Measurements from ENCODE around the gene DNAL1.
"Not testable (repeated sequence)": the region's sequence is repeated elsewhere in the genome, so short reads cannot be mapped to it uniquely, and the experiment has no call there.

Gene DNAL1, protein sequence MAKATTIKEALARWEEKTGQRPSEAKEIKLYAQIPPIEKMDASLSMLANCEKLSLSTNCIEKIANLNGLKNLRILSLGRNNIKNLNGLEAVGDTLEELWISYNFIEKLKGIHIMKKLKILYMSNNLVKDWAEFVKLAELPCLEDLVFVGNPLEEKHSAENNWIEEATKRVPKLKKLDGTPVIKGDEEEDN

GRCh38 chr14:73644531-73645247, at the start of gene DNAL1:
TSS of gene DNAL1 (plus strand) at chr14:73644986. CDS start at chr14:73645040, 54 bp downstream.
- peak; percentile 95 for DNase-seq

DNA sequence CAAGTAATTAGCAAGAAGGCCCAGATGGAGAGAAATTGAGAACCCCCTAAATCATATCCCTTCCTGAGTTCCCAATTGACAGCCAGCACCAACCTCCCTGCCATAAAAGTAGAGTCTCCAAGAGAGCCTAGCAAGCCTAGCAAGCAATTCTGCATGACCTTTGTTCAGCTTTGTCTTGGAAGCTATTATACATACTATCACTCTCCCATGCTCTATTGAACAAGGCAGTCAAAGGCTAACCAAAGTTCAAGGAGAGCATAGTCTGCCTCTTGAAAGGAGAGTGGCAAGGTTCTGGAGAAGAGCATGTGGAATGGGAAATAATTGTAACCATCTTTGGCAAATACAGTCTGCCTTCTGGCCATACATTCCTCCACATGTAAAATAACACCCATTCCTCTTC, 45.3 kb upstream of the DNAL1 start:
- no peak for DNase-seq

GRCh38 chr14:73602994-73603393, 41.8 kb upstream of the DNAL1 start:
- no peak for DNase-seq

DNA sequence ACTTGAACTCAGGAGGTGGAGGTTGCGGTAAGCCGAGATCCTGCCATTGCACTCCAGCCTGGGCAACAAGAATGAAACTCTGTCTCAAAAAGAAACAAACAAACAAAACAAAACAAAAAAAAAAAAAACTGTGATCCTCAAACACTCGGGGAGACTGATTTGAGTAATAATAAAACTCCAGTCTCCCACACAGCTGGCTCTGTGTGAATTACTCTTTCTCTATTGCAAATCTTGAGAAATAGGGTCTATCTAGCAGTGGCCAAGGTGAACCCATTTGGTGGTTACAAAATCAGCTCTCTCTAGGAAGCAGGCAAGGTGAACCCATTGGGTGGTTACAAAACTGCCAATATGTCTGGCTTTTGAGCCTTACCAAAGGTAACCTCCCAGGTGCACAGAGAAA, 38.5 kb upstream of the DNAL1 start:
- no peak for DNase-seq

GRCh38 chr14:73607241-73607640, 37.5 kb upstream of the DNAL1 start:
- no peak for DNase-seq

GRCh38 chr14:73610687-73611086, 34.1 kb upstream of the DNAL1 start:
- no peak for DNase-seq

GRCh38 chr14:73612339-73613045, 32.3 kb upstream of the DNAL1 start, which contains the start of gene ACOT6:
TSS of gene ACOT6 (plus strand) at chr14:73612517. CDS start at chr14:73612572, 55 bp downstream.
- DNase-seq: peak; percentile 78

- DNase-seq: no peak
These were observed 31.8 kb upstream of the DNAL1 start for GRCh38 chr14:73613046-73613383.

GRCh38 chr14:73613419-73613963, 31.3 kb upstream of the DNAL1 start:
- no peak for DNase-seq

DNA sequence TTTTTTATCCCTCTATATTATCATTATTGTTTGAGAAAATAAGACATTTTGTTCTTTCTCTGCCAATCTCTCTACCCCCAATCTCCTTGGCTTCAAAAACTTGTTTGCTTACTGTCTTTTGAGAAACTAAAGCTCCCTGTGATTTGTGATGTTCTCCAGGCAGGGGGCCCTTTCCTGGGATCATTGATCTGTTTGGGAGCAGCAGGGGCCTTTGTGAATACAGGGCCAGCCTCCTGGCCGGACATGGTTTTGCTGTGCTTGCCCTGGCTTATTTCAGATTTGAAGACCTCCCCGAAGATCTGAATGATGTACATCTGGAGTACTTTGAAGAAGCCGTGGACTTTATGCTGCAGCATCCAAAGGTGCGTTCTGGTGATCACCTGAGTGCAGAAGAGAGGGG, 28.0 kb upstream of the DNAL1 start:
- DNase-seq: no peak

DNA sequence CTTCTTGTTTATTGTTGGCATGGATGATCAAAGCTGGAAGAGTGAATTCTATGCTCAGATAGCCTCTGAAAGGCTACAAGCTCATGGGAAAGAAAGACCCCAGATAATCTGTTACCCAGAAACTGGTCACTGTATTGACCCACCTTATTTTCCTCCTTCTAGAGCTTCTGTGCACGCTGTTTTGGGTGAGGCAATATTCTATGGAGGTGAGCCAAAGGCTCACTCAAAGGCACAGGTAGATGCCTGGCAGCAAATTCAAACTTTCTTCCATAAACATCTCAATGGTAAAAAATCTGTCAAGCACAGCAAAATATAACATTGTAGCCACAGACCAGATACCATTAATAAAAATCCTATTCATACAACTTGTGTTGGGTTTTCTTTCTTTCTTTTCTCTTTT, 25.3 kb upstream of the DNAL1 start:
- no peak for DNase-seq

- DNase-seq: no peak
These were observed 24.5 kb upstream of the DNAL1 start for GRCh38 chr14:73620268-73620667.

- no peak for DNase-seq
These were observed 21.2 kb upstream of the DNAL1 start for GRCh38 chr14:73623504-73624054.

- no peak for DNase-seq
These were observed 19.1 kb upstream of the DNAL1 start for GRCh38 chr14:73625706-73626105.

GRCh38 chr14:73627151-73627558, 17.6 kb upstream of the DNAL1 start:
- no peak for DNase-seq

- no peak for DNase-seq
These were observed 14.6 kb upstream of the DNAL1 start for GRCh38 chr14:73630009-73630780.

- peak; percentile 70 for DNase-seq
These were observed 11.4 kb upstream of the DNAL1 start for GRCh38 chr14:73633116-73634010.

- DNase-seq: no peak
These were observed 10.6 kb upstream of the DNAL1 start for GRCh38 chr14:73634011-73634833.

GRCh38 chr14:73636355-73636754, 8.4 kb upstream of the DNAL1 start:
- DNase-seq: not testable (repeated sequence)

DNA sequence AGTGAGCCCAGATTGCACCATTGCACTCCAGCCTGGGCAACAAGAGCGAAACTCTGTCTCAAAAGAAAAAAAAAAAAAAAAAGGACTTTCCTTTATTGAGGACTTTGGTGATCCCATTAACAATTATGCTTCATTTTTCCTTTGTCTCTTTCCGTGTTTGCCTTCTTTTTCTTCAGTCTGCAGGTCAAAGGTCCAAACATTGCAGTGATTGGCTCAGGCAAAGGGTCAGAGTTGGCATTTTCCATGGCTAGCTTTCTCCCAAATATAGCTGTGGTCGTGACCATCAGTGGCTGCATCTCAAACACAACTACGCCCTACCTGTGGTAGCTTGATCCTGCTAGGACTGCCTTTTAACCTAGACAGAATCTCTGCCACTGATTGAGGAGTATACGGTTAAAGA, 7.0 kb upstream of the DNAL1 start:
- DNase-seq: no peak
